ENCODE data around the gene GPT2. TPM values are rescaled to one million over a fixed set of nuclear protein-coding genes. Genes with fewer than 3 reads are reported as not detected.

Gene GPT2
- total RNA-seq, 1 donor from 2014 or later, result 35.0 TPM

GRCh38 chr16:46961373-46962353 is 77.5 kb downstream of the GPT2 start:
- Mint-ChIP-seq H3K4me1 (ENCODE audit: unreplicated experiment) (peaks cover 1% of the 10 kb centered on the region), H3K36me3 (ENCODE audit: unreplicated experiment) (peaks cover 61% of the 10 kb centered on the region), H3K4me3 (ENCODE audit: unreplicated experiment) (no peak overlapping the region), H3K9me3 (ENCODE audit: unreplicated experiment) (no peaks in the 10 kb centered on the region), H3K27ac (ENCODE audit: unreplicated experiment) (no peak overlapping the region), H3K27me3 (ENCODE audit: unreplicated experiment) (no peaks in the 10 kb centered on the region)
- peak; percentile 15 for DNase-seq (ENCODE audit: extremely low spot score, unreplicated experiment)
- no peak for TF ChIP-seq CTCF (IDR thresholded peaks at IDR 0.05)

GRCh38 chr16:46962629-46963028 is 78.5 kb downstream of the GPT2 start:
- H3K36me3 Mint-ChIP-seq (ENCODE audit: unreplicated experiment), result peaks cover 62% of the 10 kb centered on the region
- H3K4me1 Mint-ChIP-seq (ENCODE audit: unreplicated experiment), result peaks cover 1% of the 10 kb centered on the region
- TF ChIP-seq CTCF (IDR thresholded peaks at IDR 0.05), result no peak
- no peak overlapping the region for H3K27ac Mint-ChIP-seq (ENCODE audit: unreplicated experiment)
- no peaks in the 10 kb centered on the region for H3K9me3 Mint-ChIP-seq (ENCODE audit: unreplicated experiment)
- no peak for DNase-seq (ENCODE audit: extremely low spot score, unreplicated experiment)
- no peaks in the 10 kb centered on the region for H3K27me3 Mint-ChIP-seq (ENCODE audit: unreplicated experiment)
- no peak overlapping the region for H3K4me3 Mint-ChIP-seq (ENCODE audit: unreplicated experiment)

GRCh38 chr16:46968063-46968435 is 83.9 kb downstream of the GPT2 start:
- Mint-ChIP-seq H3K36me3 (ENCODE audit: unreplicated experiment) (peaks cover 58% of the 10 kb centered on the region), H3K4me1 (ENCODE audit: unreplicated experiment) (peaks cover 22% of the 10 kb centered on the region), H3K27ac (ENCODE audit: unreplicated experiment) (no peak overlapping the region), H3K4me3 (ENCODE audit: unreplicated experiment) (no peak overlapping the region), H3K9me3 (ENCODE audit: unreplicated experiment) (no peaks in the 10 kb centered on the region), H3K27me3 (ENCODE audit: unreplicated experiment) (no peaks in the 10 kb centered on the region)
- no peak for TF ChIP-seq CTCF (IDR thresholded peaks at IDR 0.05)
- no peak for DNase-seq (ENCODE audit: extremely low spot score, unreplicated experiment)

GRCh38 chr16:46970089-46970488 is 85.9 kb downstream of the GPT2 start:
- Mint-ChIP-seq H3K27me3 (ENCODE audit: unreplicated experiment) (no peaks in the 10 kb centered on the region), H3K36me3 (ENCODE audit: unreplicated experiment) (peaks cover 43% of the 10 kb centered on the region), H3K27ac (ENCODE audit: unreplicated experiment) (no peak overlapping the region), H3K4me3 (ENCODE audit: unreplicated experiment) (no peak overlapping the region), H3K4me1 (ENCODE audit: unreplicated experiment) (peaks cover 30% of the 10 kb centered on the region), H3K9me3 (ENCODE audit: unreplicated experiment) (no peaks in the 10 kb centered on the region)
- TF ChIP-seq CTCF (IDR thresholded peaks at IDR 0.05), result no peak
- DNase-seq (ENCODE audit: extremely low spot score, unreplicated experiment), result peak; percentile 11

GRCh38 chr16:46971271-46971670 is 87.1 kb downstream of the GPT2 start:
- H3K9me3 Mint-ChIP-seq (ENCODE audit: unreplicated experiment), result no peaks in the 10 kb centered on the region
- H3K4me3 Mint-ChIP-seq (ENCODE audit: unreplicated experiment), result no peak overlapping the region
- TF ChIP-seq CTCF (IDR thresholded peaks at IDR 0.05), result no peak
- peak; percentile 56 for DNase-seq (ENCODE audit: extremely low spot score, unreplicated experiment)
- H3K27me3 Mint-ChIP-seq (ENCODE audit: unreplicated experiment), result no peaks in the 10 kb centered on the region
- H3K27ac Mint-ChIP-seq (ENCODE audit: unreplicated experiment), result no peak overlapping the region
- peaks cover 37% of the 10 kb centered on the region for H3K36me3 Mint-ChIP-seq (ENCODE audit: unreplicated experiment)
- peaks cover 30% of the 10 kb centered on the region for H3K4me1 Mint-ChIP-seq (ENCODE audit: unreplicated experiment)

All from osteocyte (in vitro differentiated cells).